SU-DHL-6 (cell line): ENCODE results near the gene ATG4C.
"Not testable (repeated sequence)": the region's sequence is repeated elsewhere in the genome, so short reads cannot be mapped to it uniquely, and the experiment has no call there.

Experiments used
- CTCF ChIP-seq: fragments of 200-600 bp; sonication (generic); IDR thresholded peaks from one replicate; pipeline ENCODE4 v1.5.1; 2017; ENCODE audit warnings: antibody characterized with exemption, mild to moderate bottlenecking, low read length, moderate library complexity; ENCODE audit not compliant: insufficient read depth, poor library complexity, severe bottlenecking
- EZH2phosphoT487 ChIP-seq: fragments of 200-600 bp; sonication (generic), shearing (Covaris generic); conservative IDR thresholded peaks from 2 replicates; pipeline ENCODE4 v1.6.1; 2018; ENCODE audit warnings: mild to moderate bottlenecking, antibody characterized with exemption, low read length, moderate library complexity, mixed read lengths

GRCh38 chr1:62762027-62762426 lies 21.9 kb upstream of the ATG4C start:
- not testable (repeated sequence) for TF ChIP-seq CTCF, EZH2phosphoT487
